HG03378 (cell line): ENCODE results near the gene SORCS1.

Experiments used
- ATAC-seq: cut with Tn5 transposase; IDR thresholded peaks from one replicate; pipeline ENCODE4 v1.9.1; 2021; ENCODE audit warnings: mild to moderate bottlenecking, moderate library complexity; ENCODE audit not compliant: unreplicated experiment

SORCS1 gene

DNA sequence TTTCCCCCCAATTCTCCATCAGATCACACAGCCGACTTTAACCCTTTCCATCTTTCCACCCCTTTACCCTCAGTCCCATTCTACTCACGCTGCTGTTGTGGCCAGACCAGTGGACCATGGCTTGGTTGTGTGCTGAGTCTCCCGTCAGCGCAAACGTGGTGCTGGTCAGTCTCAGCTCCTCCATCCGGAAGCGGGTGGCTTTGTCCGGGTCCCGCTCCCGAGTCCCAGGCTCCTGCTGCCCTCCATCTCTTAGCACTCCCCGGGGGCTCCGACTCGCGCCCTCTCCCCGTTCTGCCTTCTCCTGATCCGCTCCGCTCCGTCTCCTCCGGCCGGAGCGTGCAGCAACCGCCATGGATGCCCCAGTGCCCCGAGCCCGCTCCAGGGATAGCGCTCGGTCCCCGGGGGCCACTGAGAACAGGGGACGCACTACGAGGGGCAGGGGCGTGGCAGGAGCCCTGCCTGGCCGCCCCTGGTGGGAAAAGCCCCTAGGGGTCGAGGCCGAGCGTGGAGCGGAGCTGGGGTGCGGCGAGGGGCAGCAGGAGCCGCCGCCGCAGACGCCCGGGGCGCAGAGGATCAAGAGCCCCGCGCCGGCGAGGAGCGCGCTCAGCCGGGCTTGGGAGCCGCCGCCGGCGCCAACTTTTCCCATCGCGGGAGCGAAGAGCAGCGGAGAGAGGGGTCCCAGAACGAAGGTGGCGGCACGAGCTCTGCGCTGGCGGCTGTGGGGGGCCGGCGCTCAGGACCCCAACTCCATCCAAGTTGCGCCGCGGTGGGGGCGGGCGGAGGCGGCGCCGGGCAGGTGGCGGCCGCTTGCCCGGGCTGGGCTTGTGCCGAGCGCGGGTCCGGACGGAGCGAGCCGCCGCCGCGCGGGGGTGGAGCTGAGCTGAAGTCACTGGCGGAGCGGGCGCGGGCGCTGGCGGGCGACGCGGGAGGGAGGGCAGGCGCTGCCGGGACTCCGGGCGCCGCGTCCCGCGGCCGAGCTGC is at the start of gene SORCS1:
SORCS1 (minus strand) TSS at position 826 of the 981 bp plus-strand sequence.
- no peak for ATAC-seq

DNA sequence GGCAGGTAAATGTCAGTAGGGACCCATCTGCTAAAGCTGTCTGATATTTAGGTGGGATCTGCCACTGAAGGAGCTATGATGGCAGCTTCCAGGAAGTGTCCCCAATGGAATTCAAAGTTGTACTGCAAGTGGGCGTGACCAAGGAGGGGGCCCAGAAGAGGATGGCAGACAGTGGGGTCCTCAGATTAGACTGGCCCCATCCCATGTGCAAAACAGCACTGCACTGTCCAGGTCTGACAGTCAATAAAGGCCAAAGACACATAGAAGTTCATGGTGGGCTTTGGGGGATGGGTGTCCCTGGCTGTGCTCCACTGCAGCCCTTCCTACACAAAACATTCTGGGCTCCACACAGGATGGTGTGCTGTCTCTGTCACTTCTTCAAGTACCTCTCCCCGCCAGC is 49.8 kb upstream of the SORCS1 start:
- ATAC-seq, result no peak

DNA sequence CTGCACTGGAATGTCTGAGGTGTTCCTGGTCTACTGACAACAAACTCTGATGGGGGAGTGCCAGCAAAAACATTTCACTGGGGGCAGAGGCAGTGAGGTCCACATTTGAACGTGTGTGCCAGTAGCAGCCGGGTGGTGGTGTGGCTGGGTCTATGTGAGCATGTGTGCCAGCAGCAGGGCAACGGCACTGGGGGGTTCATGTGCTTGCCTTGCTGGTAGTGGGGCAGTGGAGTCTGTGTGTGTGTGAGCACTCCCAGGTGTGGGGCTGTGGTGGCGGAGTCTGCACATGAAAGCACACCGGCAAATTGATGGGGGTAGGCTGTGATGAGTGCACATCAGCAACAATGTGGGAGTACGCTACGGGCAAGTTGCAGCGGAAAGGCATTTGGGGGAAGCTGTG is 49.4 kb upstream of the SORCS1 start:
- no peak for ATAC-seq

DNA sequence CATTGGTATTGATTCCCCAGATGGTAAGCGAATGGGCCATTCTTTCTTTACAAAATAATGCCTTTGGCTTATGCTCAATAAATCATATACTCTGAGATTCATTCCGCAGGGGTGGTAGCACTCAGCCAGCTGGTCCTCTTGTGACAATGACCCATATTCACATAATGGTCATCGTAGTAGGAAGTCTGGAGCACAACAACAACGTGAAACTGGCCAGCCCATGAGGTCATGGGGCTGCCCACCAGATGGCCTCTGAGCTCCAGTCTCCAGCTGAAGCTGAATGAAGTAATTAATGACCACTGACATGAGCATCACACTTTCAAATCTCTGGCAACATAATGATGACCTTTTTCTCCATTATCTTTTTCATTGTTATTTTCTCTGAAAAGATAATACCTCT is 42.3 kb upstream of the SORCS1 start:
- ATAC-seq, result no peak

DNA sequence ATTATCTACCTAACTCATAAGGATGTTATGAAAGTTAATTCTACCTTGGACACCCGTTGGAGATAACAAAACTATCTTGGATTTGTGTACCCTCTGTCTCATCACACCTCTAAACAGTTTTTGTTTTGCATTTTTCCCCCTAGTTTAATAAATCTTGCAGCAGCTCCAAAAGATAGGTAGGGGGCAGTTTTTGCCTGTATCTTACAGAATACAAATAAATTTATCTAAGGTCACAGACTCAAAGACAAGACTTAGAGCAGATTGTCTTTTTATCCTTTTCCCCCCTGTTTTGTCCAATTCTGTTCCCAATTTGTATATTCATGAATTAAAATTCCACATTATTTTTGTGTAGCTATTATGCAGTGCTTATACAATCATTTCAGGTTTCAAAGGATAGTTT is 5.0 kb upstream of the SORCS1 start:
- ATAC-seq, result no peak

DNA sequence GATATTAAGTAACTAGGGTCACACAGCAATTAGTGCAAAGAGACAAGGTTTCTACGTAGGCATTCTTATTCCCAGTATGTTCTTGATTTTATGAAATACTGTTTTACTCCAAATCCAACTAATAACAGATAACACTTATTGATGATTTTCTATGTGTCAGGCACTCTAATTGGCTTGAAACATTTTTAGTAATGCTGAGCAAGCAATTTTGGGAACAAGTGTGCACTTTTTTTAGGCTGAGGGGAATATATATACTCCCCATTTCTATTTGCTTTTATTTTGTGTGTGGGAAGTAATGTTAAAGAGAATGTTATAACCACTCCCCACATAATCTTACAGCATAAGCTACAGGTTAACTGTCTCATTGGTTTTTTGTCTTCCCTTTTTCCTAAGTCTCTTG is 4.2 kb upstream of the SORCS1 start:
- ATAC-seq, result no peak

DNA sequence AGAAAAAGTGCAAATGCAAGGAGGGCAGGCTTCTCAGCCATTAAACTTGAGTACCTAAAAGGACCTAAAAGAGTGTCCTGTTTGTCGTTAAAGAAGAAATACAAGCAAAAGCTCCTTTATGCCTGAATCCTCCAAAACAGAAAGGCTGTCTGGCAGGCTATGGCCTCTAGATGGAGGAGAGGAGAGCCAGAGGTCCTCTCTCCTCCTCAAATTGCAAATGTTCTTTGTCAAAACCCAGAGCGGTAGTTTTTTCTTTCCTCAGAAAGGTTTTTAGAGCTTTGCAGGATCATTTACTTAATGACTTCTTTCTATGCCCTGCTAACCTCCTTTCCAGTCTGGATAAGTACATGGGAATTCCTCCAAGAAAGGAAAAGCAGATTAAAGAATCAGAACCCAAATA is 1.9 kb upstream of the SORCS1 start:
- ATAC-seq, result no peak

DNA sequence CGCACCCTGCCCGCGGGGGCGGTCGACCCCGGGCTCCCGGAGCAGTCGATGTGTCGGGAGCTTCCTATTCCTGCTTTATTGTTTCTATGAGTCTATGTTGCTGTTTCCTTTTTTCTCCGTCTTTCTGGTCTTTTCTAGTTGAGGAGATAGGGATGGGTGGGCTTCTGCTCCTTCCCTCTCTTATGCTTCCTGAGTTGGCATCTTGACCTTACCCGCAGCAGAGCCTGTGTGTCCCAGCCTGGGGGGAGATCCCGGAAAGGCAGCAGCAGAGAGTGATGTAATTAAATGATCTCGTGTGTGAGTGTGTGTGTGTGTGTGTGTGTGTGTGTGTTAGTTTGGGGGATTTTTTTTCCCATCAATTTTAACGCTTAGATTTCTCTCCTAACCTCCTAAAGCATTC is 486 bp upstream of the SORCS1 start:
- no peak for ATAC-seq

DNA sequence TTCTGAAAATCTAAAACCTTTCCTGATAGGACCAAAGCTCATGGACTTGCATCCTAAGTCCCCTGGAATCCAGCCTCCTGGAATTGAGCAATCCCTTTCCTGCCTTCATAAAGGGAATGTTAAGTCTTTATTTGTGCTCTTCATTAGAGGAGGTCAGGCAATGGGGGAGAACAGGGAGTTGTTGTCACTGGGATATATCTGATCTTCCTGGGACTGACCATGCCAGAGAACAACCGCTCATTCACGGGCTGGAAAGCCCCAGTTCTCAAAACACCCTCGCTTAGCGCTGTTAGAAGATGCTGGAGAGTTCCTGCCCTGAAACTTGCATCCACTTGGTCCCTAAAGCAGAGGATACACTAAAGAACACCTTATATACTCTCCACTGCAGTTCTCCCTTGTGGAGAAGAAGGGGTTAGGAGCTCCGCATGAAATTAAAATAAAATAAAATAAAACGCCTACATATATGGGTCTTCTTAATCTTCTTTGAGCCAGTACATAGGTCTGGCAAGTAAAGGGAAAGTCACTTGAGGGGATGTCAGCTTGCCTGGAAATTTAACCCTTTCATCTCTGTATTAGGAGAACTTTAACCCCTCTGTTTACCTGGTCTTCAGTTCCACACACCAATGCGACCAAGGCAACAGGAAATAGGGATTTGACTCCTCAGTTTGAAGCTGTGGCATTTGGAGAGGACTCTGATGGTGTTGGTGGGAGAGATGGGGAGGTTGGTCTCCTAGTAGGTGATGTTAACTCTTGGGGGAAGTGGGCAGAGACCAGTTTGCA is 1.2 kb downstream of the SORCS1 start:
- no peak for ATAC-seq

DNA sequence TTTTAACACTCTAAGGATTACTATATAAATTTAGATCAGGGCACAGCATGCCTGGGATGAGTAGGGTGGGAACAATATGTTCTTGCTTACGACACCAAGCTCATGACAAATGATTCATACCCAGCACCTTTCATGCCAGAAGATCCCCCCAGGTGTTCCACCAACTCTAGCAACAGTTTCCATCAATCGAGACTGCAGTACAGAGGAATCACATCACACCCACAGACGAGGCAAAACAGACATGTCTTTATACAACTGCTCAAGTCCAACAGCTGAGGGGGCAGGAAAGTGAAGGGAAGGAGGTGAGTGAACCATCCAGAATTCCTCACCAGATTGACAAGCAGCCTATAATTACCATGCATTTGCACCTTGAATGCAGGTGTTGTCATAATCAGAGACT is 3.6 kb downstream of the SORCS1 start:
- ATAC-seq, result no peak

DNA sequence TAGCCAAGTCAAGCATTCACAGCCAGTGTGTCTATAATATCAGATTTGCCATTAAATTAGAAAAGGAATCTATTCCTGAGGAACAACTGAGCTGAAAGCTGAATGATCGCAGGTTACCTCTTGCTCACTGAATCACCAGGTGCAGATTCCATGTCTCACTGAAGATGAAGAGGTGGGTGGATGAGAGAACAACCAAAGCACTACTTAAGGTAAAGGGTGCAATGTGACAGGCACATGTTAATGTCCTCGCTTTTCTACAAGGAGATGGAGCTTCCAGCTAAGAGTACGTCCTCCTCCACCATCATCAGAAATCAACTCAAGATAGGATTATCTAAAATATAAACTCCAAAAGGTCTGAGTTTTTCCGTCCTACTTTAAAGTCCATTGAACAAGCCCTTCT is 4.6 kb downstream of the SORCS1 start:
- ATAC-seq, result no peak

DNA sequence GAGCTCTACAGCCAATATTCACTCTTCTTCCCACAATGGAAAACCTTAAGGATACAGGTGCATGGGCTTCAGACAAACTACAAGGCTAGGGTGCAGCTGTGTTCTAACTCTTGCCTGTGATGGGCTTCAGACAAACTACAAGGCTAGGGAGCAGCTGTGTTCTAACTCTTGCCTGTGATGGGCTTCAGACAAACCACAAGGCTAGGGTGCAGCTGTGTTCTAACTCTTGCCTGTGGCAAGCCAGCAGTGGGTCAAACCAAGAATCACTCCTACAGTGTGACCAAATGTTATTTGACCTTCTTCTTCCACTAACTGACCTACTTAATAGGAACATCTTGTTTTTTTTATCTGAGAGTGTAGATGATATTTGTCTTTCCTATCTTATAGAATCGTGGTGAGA is 7.4 kb downstream of the SORCS1 start:
- no peak for ATAC-seq

DNA sequence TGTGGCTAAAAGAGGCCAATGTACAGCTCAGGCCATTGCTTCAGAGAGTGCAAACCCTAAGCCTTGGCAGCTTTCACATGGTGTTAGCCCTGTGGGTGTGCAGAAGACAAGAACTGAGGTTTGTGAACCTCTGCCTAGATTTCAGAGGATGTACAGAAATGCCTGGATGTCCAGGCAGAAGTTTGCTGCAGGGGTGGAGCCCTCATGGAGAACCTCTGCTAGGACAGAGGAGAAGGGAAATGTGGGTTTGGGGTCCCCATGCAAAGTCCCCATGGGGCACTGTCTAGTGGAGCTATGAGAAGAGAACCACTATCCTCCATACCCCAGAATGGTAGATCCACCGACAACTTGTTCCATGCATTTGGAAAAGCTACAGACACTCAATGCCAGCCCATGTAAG is 12.4 kb downstream of the SORCS1 start:
- no peak for ATAC-seq

DNA sequence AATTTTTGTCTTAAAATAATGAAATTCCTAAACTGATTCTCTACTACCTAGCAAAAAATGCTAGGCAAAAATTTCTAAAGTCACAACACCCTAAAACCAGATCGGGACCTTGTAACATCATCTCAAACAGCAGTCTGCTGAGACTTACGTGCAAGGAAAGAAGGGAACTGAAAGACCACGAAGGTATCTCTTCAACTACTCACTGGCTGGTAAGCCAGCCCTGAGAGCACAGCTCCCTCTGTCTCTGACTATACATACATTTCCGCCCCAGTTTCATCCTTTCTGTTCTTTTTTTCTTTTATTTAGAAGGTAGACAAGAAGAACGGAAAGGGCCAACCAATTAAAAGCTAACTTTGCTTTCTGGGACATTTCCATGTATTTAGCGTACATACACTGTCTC is 15.6 kb downstream of the SORCS1 start:
- no peak for ATAC-seq

DNA sequence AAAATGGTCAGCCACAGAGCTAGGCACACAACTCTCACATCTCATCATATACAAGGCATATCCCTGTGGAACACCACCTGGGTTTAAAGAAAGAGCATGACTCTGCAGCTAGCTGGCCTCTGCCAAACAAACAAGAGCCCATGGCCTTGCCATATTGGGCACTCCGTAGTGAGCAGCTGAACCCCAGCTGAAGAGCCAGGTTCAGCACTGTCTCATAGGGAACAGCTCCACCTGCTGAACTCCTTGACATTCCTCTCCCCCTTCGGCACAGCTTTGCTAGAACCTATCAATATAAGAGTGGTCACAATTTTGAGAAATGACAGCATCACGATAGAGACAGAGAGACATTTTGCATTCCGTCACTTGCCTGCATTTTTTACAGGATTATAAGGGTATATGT is 20.0 kb downstream of the SORCS1 start:
- ATAC-seq, result no peak

DNA sequence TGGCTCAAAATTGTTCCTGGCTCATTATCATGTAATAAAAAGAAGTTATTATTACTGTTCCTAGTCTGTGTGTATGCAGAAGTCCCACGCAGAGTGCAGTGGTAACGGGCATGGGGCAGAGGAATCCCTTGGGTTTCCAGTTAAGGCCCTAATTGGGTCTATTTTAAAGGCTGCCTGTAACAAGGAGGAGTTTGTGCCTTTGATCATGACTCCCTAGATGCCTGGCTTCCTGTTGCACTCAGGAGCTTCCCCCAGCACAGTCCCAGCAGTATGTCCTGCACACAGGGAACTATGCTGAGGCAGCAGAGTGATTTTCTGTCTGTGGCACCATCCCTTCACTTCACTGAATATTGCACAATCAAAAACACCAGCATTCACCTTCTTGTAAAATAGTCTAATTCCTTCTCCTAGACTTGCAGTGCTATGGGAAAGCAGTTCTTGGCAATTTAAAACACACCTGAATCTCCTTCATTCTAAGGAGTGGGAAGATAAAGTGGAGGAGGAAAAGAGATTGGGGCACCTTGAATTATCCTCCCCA is 22.9 kb downstream of the SORCS1 start:
- no peak for ATAC-seq

DNA sequence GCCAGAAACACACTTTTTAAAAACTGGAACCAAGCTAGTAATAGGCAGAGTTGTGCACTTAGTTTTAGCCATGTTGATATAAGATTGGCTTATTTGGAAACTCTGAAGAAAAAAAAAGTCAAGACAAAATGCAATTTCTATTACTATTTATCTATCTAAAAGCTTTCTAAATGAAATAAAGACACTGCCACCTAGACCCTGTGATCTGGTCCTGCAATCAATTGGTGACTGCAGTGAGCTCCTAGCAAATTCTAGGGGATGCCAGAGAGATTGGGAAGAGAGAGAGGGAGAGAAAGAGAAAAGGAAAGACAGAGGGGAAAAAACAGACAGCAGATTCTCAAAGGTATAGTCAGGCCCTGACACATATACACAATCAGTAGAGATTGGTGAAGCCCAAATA is 25.3 kb downstream of the SORCS1 start:
- no peak for ATAC-seq

DNA sequence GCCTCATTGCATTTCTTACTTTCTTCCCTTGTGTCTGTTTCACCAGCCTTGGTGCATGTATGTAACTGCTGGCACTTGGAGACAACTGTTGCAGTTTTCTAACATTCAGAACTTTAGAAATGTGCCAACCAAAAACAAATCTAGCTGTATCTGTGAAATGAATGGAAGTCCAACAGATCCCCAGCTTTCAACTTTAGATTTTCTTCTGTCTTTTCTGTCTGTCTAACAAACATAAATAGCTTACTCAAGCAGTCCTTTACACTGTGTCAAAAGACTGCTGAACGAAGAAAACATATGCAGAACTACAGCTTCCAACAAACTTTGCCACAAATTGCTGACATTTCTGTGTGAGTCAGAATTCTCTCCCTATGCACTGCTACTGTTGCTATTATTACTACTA is 30.9 kb downstream of the SORCS1 start:
- ATAC-seq, result no peak

DNA sequence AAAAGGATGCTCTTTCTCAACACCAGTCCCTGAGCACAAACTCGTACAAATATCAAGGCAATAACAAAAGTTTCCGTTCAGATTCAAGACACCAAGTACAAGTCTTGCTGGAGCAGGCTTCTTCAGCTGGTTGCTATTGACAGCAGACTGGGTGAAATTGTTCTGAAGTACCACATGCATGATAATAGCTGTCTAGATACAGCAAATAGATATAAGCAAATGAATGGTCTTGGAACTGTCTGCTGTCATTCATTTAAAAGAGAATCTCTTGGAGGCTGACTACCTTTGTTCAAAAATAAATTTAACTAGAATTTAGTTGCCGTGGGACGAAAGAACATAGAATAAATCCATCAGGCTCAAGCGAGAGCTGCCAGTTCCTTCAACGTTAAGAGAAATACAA is 35.5 kb downstream of the SORCS1 start:
- ATAC-seq, result no peak

DNA sequence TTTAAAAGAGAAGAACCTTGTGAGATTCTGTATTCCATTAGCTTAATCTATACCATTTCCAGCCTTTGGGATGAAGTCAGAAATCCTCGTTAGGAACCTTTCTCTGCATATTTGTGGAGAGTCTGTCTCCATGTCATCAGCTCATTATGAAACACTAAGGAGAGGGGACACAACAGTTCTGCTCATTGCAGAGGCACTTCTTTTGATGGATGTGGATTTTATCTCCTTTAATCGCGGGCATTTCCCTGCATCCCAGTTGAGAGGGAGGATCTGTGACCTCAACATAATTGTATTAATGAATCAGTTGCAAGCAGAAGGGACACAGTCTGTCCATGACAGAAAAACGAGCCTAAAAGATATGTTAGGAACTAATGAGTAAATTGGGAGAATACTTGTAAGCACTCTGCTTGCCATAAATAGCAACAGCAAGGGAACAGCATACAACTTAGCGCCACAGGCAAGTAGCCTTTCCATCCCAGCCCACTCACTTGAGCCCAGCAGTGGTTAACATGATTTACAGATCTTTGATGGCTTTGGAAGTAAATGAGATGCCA is 37.9 kb downstream of the SORCS1 start:
- no peak for ATAC-seq

DNA sequence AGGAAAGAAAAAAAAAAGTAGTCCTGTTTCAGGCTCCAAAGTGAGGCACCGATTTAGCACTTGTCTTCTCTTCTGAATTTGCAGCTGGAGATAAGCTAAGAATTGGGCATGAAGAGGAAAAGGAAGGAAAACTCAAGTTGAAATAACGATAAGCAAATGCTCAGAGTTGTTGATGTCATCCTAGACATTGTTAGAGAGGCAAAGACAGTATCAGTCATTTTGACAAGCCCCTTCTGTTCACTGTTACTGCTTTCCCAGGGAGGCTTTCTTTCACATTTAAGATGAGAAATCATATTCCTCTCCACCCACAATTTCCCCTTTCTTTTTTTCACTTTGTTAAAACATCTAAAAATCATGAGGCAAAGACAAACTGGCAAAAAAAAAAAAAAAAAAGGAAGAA is 41.8 kb downstream of the SORCS1 start:
- no peak for ATAC-seq

DNA sequence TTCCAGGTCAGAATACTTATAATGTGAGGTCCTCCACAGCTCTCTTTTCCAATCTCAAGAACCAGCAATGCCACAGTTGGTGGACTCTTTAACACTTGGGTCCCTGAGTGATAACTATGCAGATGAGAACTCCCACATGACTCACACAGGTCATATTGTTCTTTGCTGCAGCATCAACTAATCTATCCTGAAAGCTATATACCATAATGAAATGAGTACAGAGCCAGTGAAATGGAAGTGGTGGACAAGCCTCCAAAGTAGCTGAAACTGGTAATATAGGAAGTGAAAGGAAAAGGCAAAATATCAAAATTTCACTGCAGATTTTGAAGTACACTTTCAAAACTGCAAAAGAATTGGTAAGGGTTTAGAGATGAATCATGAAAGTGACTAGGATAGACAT is 45.6 kb downstream of the SORCS1 start:
- peak; percentile 59 for ATAC-seq
